ENCODE data around the gene ANXA4. TPM values are rescaled to one million over a fixed set of nuclear protein-coding genes. Genes with fewer than 3 reads are reported as not detected.
"Not testable (repeated sequence)": the region's sequence is repeated elsewhere in the genome, so short reads cannot be mapped to it uniquely, and the experiment has no call there.

The ANXA4 gene
- total RNA-seq, 1 donor from 2014 or later: 96.7 TPM

DNA sequence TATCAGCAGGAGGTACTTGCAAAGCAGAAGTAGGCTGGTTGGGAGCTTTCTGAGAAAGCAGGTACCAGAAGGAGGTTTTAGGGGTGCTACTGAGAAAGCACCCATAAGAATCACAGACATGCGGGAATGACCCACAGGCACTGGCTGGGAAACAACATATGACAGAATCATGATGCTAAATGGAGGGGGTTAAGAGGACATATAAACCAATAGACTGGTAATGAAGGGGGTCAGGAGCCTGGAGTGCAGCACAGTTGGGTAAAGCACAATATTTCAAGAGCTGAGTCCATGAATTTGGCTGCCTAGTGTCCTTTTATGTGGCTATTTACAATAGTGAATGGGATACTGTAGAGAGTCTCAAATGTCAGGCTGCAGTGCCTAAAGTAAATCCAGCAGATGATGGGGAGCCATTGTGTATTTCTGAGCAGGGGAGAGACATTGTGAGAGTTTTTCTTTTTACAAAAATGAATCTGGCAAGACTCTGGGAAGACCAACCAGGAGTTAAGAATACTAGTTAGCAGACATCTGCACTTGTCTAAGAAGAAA is 59.9 kb downstream of the ANXA4 start:
- intact Hi-C loops (cut with micrococcal nuclease): no loop called here

DNA sequence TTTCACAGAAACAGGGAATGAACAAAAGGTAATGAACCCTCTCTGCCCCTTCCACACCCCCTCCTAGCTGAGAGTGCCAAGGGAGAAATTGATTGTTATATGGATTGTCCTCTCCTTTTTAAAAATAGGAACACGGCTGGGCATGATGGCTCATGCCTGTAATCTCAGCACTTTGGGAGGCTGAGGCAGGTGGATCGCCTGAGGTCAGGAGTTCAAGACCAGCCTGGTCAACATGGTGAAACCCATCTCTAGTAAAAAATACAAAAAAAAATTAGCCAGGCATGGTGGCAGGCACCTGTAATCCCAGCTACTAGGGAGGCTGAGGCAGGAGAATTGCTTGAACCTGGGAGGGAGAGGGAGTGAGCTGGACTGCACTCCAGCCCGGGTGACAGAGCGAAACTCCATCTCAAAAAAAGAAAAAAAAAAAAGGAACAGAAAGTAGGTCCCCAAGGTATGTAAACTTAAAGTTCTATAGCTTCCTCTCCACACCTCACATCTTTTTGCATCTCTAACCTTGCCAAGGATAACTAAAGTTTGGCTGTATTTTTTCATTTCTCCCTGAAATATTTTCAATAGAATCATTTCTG is 60.9 kb downstream of the ANXA4 start:
- intact Hi-C loops (cut with micrococcal nuclease): not testable (repeated sequence)

DNA sequence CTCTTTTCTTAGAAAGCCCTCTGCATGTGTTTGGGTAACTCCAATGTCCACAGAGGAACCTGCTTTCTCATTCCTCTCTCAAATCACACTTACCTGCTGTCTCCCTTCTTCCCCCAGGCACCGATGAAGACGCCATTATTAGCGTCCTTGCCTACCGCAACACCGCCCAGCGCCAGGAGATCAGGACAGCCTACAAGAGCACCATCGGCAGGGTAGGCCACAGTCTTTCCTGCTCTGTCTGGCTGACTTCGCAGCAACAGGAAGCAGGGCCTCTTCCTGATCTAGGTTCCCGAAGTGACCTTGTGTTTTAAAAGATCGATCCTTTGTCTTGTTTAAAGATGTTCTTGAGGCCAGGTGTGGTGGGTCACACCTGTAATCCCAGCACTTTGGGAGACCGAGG is 62.5 kb downstream of the ANXA4 start:
- intact Hi-C loops (cut with micrococcal nuclease): no loop called here

DNA sequence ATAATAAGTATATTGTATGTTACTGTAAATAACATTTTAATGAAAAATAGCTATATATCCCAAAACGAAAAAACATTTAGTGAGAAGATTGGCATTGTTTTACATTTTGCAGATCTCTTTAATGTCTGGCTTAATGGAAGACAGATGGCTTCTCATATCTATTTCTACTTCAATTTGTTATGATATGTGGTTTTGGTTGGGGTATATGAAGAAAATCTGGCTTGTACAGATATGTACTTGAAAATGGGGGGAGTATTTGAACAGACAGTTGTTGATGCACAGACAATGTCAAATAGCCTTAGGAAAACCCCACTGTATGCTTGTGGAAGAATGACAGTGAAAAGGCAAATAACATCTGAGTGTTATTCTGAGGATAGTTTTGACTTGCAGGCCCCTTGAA is 64.0 kb downstream of the ANXA4 start:
- intact Hi-C loops (cut with micrococcal nuclease): no loop called here

DNA sequence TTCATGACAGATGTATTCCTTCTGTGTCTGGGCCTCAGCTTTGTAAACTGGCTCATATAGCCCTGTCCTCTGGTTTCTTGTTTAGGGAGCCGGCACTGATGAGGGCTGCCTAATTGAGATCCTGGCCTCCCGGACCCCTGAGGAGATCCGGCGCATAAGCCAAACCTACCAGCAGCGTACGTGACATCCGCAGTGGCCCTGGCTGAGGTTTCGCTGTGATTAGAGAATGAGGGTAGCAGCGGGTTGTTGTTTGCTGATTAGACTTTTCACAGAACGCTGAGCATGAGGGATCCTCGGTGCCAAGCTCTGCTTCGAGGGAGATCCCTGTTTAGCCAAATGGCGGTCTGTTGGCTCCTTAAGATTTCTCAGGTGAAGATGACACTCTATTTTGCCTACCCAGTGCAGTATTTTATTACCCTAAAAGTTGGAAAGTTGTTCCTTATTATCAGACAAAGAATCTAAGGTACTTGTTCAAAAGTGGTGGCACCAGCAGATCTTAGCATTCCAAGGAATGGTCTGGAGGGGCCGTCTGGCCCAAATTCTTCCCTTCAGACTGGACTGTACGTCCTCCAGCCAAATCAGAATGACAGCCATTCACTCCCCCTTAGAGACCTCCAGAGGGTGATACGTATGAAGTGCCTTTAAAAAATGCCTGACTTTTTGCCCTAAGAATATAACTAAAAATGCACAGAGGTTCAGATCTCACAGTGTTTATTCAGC is 66.0 kb downstream of the ANXA4 start:
- intact Hi-C loops (cut with micrococcal nuclease): no loop called here

DNA sequence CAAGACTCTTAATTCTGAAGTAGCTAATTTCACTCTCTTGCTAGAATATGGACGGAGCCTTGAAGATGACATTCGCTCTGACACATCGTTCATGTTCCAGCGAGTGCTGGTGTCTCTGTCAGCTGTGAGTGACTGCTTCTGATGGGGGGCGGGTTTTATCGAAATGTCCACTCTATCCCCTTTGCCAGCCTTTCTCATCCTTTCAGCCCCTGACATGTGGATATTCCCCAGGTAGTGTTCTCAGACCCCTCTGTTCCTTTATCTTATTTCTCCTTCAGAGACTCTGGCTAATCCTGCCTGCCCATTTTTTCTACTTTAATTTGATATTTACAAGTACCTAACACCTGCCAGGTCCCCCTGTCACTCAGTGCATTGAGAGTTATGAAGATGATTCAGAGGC is 68.6 kb downstream of the ANXA4 start:
- intact Hi-C loops (cut with micrococcal nuclease): no loop called here

DNA sequence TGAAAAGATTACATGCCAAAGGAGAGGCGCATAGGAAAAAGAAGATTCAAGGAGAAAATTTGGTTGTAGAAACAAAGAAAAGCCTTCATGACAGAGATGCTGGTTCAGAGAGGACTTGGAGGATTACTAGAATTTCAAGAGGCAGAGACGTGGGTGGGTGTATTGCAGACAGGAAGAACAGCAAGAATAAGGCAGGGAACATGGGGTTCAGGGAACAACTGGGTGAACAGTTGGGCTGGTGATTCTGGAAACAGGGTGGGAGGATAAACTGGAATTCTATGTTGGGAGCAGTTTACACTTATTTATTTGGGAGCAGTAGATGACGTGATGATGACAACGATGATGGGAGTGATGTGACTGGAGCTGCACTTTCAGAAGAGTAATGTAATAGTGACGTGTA is 69.1 kb downstream of the ANXA4 start:
- intact Hi-C loops (cut with micrococcal nuclease): no loop called here

DNA sequence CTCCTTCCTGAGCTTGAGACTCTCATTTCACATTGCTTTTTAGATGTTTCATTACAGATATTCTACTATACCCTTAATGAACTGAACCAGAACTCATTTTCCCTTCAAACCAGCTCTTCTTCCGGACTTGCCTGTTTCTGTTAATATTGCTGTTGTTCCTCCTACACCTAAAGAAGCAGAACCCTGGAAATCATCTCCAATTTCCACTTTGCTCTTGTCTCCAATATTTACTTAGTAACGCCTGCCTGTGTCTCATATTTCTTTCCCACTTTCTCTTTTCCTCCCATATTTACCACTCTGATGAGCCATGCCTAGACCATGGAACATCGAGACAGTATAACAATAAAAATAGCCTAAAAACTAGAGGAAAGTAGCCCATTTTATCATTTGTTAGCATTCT is 69.7 kb downstream of the ANXA4 start:
- intact Hi-C loops (cut with micrococcal nuclease): no loop called here

DNA sequence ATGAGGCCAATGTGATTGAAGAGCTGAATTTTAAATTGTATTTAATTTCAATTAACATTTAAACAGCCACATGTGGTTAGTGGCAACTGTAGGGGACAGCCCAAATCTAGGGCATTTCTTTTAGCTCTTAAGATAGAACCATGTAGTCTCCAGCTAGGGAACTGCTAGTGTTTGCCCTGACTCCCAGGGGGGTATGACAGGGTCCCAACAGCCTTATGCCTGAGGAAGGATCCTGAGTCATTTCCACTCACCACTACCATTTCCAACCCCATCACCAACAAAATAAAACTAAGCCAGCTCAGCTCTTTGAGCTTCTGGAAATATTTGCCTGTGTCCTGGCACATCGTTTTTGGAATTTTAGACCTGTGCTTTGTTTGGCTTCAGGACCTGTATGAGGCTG is 73.8 kb downstream of the ANXA4 start:
- intact Hi-C loops (cut with micrococcal nuclease): loop anchor here (2.0 kb wide), 1 partner anchor 41 kb away; no protein-coding TSS in a partner anchor

DNA sequence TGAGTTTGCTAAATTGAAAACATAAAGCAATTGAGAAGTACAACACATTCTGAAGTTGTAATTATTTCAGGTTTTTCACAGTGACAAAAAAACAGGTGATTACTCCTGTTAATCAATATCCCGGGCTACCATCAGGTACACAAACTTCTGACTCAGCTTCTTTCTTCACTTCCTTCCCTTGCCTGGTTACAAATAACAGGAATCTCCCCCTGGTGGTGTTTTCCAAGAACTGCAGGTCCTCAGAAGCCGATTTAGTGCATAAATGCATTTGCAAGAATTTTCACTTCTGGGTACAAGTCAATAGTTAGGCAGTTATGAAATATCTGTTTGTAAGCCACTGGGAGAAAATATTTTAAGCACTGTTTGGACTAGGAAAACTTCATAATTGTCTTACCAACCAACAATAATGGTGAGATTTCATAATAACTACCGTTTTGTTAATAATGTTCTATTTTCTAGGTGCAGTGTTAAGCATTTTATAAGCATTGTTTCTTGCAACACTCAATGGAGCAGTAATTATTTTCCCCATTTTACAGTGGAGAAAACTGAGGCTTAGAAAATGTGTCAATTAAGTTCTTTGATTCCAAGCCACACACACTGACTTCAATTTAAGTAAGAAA is 75.1 kb downstream of the ANXA4 start:
- intact Hi-C loops (cut with micrococcal nuclease): loop anchor here (1.0 to 2.0 kb wide), 4 partner anchors 12 to 93 kb away; partner anchors contain the start of gene GMCL1

DNA sequence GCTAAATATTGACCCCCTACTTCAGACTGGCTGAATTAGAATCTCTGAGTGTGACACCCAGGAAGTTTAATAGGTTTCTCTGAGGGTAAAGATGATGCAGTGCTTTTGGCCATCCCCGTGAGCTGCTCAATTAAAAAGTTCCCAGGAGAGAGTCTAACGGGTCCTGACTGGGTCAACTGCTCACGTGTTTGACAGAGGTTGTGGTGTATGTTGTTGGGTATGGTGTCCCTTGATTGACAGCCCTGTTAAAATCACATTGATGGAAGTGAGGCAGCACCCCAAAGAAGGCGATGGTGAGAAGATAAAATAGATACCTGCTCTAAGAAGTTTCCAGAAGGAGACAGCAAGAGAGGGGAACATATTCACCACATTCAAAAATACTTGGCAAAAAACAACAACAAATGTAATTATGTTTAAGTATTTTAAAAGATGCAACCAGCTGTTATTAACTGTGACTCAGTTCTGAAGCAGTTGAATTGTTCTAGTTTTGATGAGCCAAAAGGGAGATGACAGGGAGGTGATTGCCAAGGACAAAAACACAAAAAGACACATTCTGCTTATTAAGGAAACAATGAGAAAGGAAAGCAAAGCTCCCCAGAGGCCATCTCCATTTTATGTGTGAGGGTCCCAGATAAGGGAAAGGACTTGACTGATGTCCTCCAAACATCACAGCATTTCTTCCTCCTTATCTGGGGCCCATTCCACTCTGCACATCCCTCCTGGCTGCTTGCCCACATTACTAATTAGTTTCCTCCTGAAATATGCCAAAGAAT is 76.0 kb downstream of the ANXA4 start:
- intact Hi-C loops (cut with micrococcal nuclease): loop anchor here (1.0 to 2.0 kb wide), 4 partner anchors 11 to 94 kb away; partner anchors contain the start of gene GMCL1

DNA sequence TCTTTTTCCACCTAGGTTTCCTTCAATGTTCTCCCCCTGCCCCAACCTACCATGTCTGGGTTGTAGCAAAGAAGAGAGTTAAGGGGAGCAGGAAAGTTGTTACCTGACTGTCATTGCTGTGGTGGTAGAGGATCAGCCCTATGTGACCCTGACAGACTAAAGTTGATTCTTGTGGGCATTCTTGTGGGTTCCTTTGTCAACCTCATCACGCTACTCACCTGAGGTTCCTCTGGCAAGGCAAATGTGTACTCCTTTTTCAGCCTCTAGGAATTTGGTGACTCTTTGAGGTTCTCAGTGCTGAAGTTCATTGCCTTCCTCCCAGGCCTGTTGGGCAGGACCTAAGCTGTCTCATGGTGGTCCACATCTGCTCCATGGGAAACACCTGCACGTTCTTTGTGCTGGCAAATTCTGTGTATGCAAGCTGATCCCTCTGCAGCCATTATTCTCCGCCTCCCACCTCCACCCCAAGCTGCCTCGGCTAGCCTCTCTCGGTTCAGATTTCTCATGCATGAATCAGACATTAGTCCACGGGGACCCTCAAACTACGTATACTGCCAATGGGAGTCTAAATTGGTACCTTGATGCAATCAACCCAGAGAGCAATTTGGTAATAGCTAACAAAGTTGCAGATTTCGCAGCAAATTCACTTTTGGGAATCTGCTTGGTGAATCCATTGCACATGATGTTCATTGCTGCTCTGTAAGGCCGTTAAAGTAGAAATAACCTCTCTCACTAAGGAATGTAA is 86.0 kb downstream of the ANXA4 start:
- intact Hi-C loops (cut with micrococcal nuclease): loop anchor here (2.0 to 5.0 kb wide), 4 partner anchors 53 to 464 kb away; partner anchors contain the start of genes AAK1 and SNRPG

DNA sequence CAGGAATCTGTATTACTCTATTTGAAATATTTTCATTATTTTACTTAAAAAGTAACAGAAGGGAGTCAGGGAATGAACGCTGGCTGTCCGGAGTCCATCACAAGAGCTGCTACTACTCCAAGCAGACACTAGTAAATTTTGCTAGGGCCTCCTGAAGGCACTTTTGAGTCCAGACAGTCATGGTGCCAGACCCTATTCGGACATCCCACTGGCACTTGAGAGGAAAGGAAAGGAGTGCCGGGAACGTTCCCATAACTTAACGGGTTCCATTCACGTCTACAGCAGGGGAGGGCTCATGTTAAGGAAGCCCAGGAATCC is 87.0 kb downstream of the ANXA4 start:
- intact Hi-C loops (cut with micrococcal nuclease): loop anchor here (1.0 to 5.0 kb wide), 6 partner anchors 12 to 463 kb away; partner anchors contain the start of genes AAK1 and SNRPG

DNA sequence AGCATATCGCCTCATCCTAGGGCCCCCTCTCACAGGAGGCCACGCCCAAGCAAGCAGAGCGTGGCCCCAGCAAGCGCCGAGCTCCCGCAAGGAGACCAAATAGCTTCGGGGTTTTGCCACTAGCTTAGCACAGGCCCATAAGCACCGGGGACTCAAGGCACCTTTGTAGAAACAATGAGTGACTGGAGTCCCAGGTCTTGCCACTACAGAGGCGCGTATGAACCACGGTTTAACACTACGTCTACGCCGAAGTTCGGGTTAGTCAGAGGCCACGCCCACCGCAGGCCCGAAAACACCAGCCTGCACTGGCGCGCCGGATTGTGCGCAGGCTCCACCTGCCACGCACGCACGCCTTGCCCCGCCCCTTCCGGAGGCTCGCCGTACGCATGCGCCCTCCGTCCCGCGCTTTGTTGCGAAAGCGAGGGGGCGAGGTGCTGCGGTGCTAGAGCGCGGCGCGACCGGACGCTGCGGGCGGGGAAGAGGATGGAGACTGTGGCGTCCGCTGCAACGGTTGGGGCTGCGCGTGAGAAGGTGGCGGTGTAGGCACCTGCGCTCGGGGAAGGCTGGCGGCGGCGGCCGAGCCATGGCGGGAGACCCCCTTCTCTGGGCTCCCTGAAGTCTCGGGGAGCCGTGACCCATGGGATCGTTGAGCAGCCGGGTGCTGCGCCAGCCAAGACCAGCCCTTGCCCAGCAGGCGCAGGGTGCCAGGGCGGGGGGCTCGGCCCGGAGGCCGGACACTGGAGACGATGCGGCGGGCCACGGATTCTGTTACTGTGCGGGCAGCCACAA is 87.5 kb downstream of the ANXA4 start, which contains the start of gene GMCL1:
GMCL1 (plus strand) TSS at position 405 of the 789 bp plus-strand sequence; CDS start at position 638, 233 bp downstream.
- intact Hi-C loops (cut with micrococcal nuclease): loop anchor here (1.0 to 5.0 kb wide), 9 partner anchors 12 to 463 kb away; partner anchors contain the start of genes AAK1, C2orf42, SNRPG and TIA1

DNA sequence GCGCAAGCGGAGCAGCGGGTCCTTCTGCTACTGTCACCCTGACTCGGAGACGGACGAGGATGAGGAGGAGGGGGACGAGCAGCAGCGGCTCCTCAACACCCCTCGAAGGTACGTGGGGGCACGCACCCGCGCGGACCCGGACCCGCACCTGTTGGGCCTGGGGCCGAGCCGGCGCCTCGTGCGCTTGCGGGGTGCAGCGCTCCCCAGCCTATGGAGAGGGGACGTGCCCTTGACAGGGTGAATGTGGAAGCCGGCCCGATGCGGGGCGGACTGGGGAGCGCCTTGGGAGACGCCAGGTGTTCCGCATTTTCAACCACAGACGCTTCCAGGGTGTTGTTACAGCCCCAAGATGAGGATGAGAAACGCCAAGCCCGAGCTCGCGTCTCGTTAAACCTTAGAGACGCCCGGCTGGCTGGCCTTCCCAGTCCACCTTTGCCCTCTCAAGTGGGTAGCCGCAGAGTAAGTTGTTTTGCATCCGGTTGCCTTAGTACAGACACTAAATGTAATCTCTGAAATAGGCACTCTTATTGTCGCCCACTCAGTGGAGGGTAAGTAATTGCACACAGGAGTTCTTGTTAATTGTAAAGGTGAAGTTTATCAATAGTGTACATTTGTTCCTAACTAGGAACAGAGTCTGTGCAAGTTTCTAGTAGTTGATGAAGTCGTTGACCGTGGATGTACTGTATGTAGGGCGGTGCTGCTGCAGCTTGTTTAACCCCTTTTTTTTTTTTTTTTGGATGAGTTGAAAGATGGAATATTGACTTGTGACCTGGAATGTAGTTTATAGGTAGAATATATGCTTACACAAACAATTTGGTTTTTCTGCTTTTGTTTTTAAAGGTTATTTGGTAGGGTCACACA is 88.3 kb downstream of the ANXA4 start:
- intact Hi-C loops (cut with micrococcal nuclease): loop anchor here (2.0 to 5.0 kb wide), 3 partner anchors 242 to 419 kb away; partner anchors contain the start of genes C2orf42 and TIA1

DNA sequence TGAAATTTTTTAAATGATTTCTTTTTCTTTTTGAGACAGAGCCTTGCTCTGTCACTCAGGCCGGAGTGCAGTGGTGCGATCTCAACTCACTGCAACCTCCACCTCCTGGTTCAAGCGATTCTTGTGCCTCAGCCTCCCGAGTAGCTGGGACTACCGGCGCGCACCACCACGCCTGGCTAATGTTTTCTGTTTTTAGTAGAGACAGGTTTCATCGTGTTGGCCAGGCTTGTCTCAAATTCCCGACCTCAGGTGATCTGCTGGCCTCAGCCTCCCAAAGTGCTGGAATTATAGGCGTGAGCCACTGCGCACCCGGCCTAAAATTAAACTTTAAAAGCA is 88.9 kb downstream of the ANXA4 start:
- intact Hi-C loops (cut with micrococcal nuclease): loop anchor here (2.0 to 5.0 kb wide), 3 partner anchors 241 to 418 kb away; partner anchors contain the start of genes C2orf42 and TIA1

DNA sequence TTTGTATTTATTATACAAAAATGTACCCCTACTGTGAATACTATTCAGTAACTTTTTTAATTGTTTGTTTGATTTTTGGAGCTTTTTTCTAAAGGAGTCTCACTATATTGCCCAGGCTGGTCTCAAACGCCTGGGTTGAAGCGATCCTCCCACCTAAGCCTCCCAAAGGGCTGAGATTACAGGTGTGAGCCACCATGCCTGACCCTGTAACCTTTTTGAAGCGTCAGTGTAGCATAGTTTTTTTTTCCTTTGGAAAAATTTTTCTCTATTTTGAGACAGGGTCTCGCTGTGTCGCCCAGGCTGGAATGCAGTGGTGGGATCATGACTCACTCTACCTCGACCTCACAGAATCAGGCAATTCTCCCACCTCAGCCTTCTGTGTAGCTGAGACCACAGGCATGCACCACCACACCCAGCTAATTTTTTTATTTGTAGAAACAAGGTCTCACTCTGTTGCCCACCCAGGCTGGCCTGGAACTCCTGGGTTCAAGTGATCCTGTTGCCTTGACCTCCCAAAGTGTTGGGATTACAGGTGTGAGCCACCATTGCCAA is 89.5 kb downstream of the ANXA4 start:
- intact Hi-C loops (cut with micrococcal nuclease): loop anchor here (2.0 to 5.0 kb wide), 3 partner anchors 241 to 417 kb away; partner anchors contain the start of genes C2orf42 and TIA1

DNA sequence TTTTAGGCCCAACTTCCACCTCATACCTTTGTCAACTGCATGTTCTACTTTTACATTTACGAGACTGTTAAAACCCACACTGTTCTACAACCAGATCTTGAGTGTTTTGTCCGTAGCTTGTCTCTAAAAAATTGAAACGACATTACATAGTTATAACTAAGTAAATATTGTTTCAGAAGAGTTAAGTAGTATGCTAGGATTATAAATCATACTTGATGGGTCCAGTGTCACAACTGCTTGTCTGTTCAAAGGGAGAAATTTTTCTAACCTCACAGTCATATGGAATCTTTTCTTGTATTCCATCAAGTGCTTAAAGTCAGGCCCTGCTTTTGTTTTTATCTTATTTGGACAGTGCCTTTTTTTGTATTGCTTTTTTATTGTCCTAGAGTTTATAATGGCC is 91.8 kb downstream of the ANXA4 start:
- intact Hi-C loops (cut with micrococcal nuclease): loop anchor here (5.0 kb wide), 1 partner anchor 239 kb away; no protein-coding TSS in a partner anchor
